GM18502 (cell line): ENCODE measurements around the gene CCDC148.
"Not testable (repeated sequence)": the region's sequence is repeated elsewhere in the genome, so short reads cannot be mapped to it uniquely, and the experiment has no call there.

Experiments used
- ATAC-seq: cut with Tn5 transposase; IDR thresholded peaks from one replicate; pipeline ENCODE4 v1.9.1; 2021; ENCODE audit warnings: mild to moderate bottlenecking; ENCODE audit not compliant: unreplicated experiment, poor library complexity

Gene CCDC148

DNA sequence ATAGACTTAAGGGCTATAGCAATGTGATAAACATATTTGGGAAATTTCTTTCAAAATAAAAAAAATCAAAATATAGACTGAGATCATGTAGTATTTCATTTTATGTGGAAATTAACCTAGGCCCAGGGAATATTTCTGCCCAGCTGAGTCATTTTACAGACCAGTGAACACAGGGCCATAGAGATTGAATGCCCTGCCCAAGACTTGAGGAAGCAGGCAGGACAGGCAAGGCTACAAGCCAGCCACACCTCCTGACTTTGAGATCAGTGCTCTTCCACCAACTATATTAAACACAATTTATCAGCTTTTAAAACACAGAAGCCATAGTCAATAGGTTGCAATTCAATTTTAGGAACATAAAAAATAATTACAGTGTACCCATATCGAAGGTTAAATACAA, 12.9 kb downstream of the CCDC148 start:
- no peak for ATAC-seq

DNA sequence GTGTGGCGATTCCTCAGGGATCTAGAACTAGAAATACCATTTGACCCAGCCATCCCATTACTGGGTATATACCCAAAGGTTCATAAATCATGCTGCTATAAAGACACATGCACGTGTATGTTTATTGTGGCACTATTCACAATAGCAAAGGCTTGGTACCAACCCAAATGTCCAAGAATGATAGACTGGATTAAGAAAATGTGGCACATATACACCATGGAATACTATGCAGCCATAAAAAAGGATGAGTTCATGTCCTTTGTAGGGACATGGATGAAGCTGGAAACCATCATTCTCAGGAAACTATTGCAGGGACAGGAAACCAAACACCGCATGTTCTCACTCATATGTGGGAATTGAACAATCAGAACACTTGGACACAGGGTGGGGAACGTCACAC, 17.5 kb downstream of the CCDC148 start:
- ATAC-seq = not testable (repeated sequence)

DNA sequence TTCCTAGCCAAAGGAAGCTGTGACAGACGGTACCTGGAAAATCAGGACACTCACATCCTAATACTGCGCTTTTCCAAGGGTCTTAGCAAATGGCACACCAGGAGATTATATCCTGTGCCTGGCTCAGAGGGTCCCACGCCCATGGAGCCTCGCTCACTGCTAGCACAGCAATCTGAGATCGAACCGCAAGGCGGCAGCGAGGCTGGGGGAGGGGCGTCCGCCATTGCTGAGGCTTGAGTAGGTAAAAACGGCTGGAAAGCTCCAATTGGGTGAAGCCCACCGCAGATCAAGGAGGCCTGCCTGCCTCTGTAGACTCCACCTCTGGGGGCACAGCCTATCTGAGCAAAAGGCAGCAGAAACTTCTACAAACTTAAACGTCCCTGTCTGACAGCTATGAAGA, 22.8 kb downstream of the CCDC148 start:
- not testable (repeated sequence) for ATAC-seq

DNA sequence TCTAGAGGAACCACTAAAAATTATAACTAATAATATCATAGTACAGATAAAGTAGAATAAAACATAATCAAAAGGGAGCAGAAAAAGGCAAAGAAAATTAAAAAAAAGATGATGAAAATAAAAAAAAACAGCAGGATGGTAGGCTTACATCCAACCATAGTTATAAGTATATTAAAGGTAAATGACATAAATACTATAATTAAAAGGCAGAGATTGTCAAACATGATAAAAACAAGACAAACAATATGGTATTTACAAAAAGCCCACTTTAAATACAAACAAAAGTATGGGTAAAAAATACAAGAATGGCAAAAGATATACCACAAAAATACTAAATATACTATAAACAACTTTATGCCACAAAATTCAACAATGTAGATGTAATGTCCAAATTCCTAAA, 24.4 kb downstream of the CCDC148 start:
- no peak for ATAC-seq

DNA sequence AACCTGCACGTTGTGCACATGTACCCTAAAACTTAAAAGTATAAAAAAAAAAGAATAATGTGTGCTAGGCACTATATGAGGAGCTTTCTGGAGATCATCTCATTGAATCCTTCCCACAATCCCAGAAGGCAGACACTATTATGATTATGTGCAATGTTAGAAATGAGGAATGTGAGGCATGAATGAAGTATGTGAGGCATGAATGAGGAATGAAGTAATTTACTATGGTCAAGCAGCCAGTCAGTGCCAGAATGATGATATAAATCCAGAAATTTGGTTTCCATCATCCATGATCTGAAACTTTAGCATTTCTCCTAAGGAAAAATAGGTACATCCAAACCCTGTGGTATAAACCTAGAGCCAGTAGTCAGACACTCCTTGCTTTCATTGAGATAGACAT, 42.0 kb downstream of the CCDC148 start:
- ATAC-seq = no peak

DNA sequence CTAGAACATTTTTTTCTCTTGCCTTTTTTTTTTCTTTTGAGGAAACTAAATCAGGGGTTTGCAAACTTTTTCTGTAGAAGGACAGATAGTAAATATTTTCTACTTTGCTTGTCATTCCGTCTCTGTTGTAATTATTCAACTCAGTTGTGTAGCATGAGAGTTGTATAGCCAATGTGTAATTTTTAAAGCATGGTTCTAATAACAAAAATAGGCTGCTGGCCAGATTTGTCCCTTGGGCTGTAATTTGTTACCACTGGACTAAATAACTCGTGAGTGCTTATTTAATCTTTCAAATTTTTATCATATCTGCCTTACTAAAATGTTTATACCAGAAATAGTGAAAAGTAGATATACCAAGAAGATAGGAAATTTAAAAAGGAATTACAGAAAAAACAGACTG, 43.0 kb downstream of the CCDC148 start:
- ATAC-seq = no peak

DNA sequence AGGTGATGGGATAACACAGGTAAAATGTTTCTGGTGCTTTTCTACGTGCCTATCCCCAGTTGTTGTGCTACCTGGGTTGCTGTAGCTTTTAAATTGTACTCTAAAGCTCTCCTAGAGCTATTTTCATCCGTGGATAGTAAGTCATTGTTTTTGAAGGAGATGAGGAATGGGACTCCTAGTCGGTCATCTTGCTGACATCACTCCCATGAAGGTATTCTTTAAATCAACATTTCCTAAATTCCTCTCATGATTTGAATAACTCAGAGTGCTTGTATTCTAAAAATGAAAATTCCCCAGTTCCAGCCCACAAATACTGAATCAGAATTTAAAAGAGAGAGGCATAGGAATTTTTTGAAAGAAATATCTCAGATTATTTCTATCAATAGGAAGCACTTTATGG, 44.3 kb downstream of the CCDC148 start:
- no peak for ATAC-seq

DNA sequence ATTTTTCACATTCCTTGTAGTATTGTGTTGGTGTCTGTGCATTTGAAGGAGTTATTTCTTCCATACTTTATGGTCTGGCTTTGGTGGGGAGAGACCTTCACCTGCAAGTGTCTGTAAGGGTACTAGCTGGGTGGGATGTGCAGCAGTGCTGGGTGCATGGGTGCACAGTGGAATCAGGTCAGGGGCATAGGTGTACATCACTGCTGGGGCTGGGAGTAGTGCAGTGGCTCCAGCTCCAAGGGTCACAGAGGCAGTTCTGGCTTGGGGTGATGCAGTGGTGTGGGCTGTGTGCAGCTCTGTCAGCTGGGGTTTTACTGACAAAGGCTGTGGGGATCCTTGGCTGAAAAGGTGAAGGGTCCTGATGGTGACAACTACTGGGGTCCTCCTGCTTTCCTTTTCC, 44.8 kb downstream of the CCDC148 start:
- no peak for ATAC-seq

DNA sequence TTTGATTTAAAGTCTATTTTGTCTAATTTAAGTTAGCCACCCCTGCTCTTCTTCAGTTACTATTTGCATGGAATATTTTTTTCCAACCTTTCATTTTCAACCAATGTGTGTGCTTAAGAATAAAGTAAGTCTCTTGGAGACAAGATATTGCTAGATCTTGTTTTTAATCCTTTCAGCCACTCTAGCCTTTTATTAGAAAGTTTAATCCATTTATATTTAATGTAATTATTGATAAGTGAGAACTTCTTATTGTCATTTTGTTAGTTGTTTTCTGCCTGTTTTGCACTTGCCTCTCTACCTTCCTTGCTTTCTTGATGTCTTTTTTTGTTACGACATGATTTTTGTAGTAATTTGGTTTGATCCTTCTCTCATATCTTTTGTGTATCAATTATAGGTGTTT, 46.4 kb downstream of the CCDC148 start:
- no peak for ATAC-seq

DNA sequence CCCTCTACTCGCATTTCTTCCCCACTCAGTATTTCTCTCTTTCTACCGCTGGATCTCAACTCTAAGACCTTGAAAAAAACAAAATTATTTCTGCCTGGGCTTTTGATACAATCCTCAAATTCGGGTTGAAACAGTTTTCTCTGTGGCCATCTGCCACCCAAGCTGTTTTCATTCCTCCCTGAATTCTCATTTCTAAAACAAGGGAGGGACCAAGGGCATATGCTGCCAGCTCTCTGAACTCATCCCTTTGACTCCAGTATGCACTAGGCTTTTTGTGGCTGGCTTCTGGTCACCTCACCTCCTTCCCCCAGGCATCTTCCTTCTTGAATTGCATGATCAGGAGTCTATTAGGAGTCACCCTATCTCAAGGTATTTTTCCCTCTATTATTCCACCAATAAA, 49.5 kb downstream of the CCDC148 start:
- ATAC-seq = no peak

DNA sequence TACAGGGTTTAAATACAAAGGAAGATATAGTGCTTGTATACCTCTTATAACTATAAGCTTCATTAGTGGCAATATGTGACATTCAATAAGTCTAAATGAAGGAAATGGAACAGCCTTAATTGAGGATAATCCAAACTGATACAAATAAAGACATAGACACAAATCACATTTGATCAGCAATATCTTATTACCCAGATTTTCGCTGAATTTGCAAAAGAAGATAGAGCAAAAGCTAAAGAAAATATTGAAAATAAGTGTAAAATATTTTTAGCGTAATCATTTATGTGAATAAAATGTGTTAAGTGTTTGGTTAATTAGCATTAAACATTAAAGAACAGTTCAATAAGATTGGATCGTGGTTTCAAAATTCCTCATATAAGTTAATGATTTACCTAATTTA, 51.2 kb downstream of the CCDC148 start:
- no peak for ATAC-seq

DNA sequence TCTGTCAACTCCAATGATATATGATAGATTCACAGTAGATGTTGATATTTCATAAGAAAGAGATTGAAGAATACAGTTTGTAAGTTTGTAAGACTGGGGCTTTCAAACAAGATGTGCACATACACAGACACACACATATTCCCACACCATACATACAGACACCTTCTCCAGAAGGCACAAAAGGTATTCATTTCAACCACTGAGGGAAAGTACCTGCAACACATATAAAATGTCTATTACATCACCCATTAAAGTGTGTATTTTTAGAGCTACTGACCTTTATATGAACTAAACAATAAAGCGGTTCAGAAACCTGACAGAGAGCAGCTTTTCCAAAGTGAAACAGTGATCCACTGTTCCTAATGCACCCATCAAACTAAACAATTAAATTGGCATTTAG, 53.3 kb downstream of the CCDC148 start:
- ATAC-seq = no peak

DNA sequence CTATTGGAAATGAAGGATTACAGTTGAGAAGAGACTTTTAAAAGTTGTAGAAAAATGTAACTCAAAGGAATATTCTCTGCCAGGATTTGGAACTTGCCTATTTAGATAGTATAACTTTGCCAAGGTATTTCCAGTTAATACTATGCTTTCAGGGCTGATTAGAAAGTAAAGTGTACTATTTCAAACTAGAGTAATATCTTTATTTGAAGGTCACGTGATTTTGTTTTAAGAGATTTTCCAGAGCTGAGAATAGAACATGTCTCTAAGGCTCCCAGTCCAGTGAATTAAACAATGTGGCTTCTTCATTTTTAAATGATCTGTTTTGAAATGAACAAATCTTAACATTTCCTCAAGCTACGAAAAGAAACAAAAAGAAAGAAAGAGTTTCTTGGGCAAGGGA, 53.9 kb downstream of the CCDC148 start:
- no peak for ATAC-seq

DNA sequence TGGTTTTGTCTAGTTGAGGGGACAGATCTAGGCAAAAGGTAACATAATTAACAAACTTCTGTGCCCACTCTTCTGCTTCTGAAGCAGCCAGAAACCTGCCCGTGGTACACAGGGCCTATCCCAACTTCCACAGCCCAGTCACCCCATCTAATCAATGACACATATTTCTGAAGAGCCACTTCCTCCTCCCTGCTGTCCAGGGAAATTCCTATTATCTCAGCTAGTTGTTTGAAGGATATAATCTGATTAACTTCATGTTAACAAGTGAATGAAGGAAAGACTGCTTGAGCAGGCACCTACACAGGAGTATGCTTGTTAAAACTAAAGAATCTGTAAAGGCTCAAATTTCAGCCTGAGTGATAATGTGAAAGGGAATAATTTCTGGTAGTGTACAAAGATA, 61.4 kb downstream of the CCDC148 start:
- no peak for ATAC-seq

DNA sequence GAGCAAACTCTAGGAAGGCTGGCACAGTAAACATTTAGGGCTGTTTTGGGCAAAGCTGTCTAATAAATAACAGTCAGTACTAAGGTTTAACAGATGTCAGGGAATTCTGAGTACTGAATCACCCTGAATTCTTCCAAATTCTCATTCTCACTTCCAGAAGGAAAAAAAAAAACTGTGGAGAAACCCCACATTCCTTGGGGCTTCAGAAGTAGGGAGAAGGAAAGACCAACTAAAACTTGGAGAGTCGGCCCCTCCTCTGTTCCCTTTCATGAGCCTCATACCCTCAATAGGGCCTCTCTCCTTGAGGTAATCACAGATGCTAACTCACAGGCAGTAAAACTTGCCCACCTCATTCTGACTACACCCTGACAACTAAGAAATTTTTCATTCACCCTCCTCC, 62.1 kb downstream of the CCDC148 start:
- no peak for ATAC-seq

DNA sequence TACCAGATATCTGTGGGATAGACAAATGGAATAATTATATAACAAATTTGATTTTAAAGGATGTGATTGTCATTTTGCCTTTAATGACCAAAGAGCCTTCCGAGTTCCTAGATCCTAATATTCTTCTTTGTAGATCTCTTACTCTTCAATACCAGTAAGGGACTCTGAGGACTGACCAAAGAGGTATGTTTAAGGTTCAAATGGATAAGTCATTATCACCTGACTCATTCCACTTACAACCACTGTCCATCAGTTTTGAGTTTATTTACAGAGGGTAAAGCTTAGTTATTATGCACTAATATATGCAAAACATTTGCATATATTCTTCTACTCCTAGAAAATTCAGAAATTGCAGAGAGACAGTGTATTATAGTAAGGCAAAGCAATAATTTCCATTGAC, 62.7 kb downstream of the CCDC148 start:
- ATAC-seq = no peak

DNA sequence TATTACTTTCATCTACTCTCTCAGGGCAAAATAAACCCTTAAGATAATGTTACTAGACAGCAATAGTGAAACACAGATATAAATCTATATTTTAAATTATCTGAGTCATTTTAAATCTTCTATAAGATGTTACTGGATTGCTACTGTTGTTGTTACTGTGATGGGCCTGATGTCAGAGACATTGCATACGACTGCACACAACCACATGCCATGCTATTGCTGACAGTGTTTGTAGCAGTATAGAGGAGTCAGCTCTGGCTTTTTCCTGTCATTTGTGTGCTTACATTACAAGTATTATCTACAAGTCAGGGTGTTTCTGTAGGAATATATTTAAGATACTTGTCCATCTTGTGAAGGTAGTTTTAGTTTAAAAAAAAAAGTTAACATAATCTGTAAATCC, 63.9 kb downstream of the CCDC148 start:
- ATAC-seq = no peak

DNA sequence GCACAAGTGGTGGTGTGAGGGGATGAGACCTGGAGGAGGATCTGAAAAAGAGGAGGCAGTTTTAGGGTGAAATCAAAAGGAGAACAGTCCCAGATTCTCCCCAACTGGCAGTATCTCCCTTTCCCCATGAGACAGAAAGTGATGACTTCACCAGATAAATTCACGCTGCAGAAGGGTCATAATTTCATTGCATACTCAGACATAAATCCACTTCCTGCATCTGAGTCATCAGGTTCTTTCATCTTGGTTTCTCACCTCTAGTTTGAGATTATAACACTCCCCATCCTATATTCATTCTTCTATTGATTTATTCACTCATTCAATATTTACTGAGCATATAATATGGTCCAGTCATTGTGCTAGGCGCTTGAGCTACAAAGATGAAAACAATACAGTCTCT, 64.7 kb downstream of the CCDC148 start:
- no peak for ATAC-seq

DNA sequence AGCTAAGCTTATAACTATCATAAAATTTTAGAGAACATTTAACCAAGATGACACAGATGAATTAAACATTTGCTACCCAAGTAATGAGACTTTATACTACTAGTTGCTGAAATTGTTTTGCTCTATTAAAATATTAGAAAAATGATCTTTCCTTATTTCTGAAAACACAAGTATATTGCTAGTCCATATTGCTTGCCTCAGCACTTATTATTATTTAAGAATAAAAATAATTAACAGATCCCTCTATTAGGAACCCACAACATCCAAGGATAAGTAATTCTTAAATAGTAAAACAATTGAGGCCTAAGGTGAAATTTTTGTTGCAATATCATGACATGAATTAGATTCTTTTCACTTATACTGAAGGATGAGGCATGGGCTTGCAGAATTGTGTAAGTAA, 65.2 kb downstream of the CCDC148 start:
- ATAC-seq = no peak

DNA sequence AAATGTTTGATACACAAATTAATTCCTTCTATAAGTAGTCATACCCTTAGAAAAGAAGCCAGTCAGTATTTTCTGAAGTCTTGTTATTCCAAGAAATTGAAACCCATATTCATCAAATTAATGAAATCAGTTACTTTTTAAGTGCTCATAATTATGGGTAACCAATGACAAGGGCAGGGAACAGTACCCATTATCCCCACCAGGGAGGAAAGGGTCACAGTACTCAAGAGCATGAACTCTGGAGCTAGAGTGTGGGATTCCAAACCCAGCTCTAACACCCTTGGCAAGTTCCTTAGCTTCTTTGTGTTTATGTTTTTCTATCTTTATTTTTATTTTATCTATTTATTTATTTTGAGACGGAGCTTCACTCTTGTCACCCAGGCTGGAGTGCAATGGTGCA, 68.4 kb downstream of the CCDC148 start:
- ATAC-seq = no peak

DNA sequence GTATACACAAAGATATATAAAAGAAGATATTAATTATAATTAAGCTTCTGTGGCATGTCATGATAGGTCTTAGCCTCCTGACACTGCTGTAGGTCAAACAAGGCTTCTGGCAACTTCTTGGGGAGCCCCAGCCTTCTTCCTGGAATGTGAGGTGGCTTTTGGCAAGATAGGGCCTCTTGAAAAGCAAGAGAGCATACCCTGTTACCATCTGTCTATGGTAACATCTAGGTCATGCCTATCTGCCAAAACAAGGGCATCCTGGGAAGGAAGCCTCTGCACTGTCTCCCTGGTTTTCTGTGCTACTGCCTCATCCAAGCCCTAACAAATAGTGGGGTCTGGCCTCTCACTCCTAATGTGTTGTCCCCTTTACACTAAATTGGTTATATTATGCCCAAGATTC, 70.9 kb downstream of the CCDC148 start:
- ATAC-seq = no peak

DNA sequence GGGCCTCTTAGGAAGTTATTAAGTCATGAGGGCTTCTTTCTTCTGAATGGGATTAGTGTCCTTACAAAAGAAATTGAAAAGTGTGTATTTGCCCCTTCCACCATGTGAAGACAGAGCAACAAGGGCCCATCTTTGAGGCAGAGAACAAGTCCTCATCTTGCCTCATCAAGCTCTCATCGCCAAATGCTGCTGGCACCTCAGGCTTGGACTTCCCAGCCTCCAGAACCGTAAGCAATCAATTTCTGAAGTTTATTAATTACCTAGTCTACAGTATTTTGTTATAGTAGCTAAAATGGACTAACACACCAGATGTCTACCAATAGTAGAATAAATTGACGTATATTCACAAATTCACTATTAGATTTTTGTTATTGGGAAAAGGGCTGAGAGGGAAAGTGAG, 74.6 kb downstream of the CCDC148 start:
- ATAC-seq = no peak

DNA sequence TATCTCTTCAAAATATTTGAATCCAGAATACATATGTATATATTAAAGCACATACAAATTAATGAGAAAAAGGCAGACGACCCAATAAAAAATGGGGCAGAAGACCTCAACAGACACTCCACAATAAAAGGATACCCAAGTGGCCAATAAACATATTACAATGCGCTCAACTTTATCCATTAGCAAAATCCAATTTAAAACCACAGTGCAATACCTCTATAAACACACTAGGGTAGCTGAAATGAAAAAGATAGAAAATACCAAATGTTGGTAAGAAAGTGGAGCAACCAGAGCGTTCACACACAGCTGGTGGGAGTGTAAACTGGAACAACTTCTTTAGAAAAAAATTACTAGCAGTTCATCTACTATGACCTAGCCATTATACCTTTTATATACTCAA, 75.3 kb downstream of the CCDC148 start:
- no peak for ATAC-seq
